ENCODE data around the gene GORASP2.

DNA sequence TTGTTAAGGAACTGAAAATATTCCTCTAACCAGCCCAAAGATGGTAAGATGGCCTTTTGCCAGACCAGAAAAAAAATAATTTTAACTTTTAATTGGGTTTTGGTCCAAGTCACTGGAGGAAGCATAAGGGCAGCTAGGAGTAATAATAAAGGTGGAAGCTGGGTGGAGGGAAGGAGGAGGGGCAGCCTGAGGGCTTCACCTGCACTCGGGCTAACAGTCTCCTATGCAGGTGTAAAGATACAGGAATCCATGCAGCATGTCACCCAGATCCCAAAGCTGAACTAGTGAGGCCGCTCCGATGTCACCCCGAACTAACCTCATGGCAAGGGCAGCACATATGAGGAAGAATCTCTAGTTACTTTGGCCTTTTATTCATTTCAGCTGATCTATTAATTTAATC lies 37.2 kb upstream of the GORASP2 start:
- TF ChIP-seq POLR2A (IDR thresholded peaks at IDR 0.05; ENCODE audit: low read depth, low read length) = no peak
- TF ChIP-seq POLR2AphosphoS5 (IDR thresholded peaks at IDR 0.05; ENCODE audit: low read depth, low read length) = no peak

All from GM12892 (cell line).